Inferior parietal cortex (tissue), 1 donor: ENCODE measurements around the gene DMXL2.
"Not testable (repeated sequence)": the region's sequence is repeated elsewhere in the genome, so short reads cannot be mapped to it uniquely, and the experiment has no call there.

Experiments used
- DNase-seq: peaks from one replicate; pipeline ENCODE4 v3.0.0-alpha.2; 2016; ENCODE audit errors: extremely low spot score

DMXL2 gene

DNA sequence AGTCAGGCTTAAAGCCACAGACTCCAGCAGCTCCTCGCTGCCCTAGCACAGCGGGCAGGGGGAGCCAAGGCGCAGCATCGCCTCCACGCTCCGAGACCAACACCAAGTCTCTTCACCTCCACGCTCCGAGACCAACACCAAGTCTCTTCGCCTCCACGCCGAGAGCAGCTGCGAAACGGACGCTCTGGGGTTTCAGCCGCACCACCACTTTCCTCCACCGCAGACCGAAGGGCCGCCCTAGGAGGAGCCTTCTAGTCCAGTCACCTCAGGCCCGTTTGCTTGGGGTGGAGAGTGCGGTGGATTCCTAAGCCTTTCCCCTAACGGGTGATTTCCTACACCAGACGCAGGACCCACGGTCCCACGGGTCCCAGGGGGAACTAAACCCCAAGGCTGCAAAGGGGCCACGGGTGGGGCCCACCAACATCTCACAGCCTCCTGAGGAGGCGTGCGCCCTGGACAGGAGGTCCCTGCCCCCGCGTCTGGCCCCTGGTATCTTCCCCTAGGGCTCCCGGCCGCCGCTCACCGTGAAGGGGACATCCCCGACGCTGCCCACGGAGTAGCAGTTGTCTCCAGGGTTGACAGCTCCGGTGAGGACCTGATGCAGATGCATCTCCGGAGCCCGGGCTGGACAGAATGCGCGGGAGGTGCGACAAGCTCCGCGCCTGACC is 501 bp downstream of the DMXL2 start:
- DNase-seq = peak; percentile 59

GRCh38 chr15:51621155-51621765 is 1.3 kb downstream of the DMXL2 start:
- peak; percentile 15 for DNase-seq

DNA sequence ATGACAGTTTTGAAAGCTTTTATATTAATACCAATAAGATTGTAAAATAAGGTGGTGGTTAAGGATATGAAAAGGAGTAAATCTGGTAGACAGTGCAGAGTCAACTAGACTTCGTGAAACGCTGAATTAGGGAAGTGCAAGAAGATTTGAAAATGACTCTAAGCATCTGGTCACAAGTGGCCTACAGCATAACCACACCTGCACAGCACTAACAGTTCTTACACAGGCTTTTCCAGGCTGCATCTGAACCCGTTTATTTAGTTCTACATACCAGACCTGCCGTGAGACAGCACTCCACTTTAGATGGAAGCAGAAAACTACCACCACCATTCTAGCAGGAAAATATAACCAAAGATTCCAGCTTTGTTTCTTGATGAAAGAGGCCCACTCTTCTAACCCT is 1.9 kb downstream of the DMXL2 start:
- DNase-seq = peak; percentile 40

GRCh38 chr15:51620122-51620521 is 2.4 kb downstream of the DMXL2 start:
- no peak for DNase-seq

DNA sequence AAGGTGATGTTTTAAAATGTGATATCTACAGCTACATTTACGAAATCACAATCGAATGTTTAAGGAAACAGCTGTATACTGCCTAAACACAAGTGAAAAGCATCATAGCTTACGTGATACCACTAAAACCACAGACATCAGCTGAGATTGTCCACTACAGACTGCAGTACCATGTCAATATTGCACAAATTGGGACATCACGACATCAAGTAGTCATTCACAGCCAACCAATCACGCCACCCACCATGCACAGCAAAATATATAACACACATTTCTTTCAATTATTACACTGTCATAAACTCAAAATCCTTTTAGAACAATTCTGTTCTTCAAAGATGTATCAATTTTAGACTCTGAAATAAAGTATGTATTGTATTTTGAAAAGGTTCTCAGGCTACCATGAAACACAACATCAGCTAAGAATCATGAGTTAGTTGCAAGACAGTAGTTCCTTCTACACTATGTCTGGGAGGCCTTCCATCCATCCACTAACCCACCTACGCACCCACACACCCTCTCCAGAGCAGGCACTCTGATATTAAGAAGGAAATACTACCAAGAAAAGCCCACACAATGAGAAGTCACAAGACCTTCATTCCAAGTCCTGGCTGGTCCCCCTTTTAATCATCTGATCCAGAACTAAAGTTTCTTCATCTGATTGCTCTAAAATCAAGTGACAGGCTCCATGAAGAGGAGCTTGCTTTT is 3.1 kb downstream of the DMXL2 start:
- no peak for DNase-seq

GRCh38 chr15:51617886-51618285 is 4.7 kb downstream of the DMXL2 start:
- DNase-seq = no peak

- DNase-seq = no peak
These were observed 8.6 kb downstream of the DMXL2 start for GRCh38 chr15:51613951-51614350.

GRCh38 chr15:51612669-51613068 is 9.9 kb downstream of the DMXL2 start:
- DNase-seq = not testable (repeated sequence)

DNA sequence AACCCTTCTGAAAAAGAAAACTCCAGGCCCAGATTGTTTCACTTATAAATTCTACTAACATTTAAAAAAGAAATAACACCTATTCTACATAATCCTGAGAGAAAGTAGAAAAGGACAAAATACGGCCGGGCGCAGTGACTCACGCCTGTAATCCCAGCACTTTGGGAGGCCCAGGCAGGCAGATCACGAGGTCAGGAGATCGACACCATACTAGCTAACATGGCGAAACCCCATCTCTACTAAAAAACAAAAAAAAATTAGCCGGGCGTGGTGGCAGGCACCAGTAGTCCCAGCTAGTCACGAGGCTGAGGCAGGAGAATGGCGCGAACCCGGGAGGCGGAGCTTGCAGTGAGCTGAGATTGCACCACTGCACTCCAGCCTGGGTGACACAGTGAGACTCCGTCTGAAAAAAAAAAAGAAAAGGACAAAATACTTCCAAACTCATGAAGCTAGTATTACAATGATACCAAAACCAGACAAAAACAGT is 19.1 kb downstream of the DMXL2 start:
- not testable (repeated sequence) for DNase-seq

- DNase-seq = no peak
These were observed 19.6 kb downstream of the DMXL2 start for GRCh38 chr15:51603002-51603401.

- no peak for DNase-seq
These were observed 20.1 kb downstream of the DMXL2 start for GRCh38 chr15:51602484-51602883.

GRCh38 chr15:51601801-51602200 is 20.8 kb downstream of the DMXL2 start:
- DNase-seq = no peak

DNA sequence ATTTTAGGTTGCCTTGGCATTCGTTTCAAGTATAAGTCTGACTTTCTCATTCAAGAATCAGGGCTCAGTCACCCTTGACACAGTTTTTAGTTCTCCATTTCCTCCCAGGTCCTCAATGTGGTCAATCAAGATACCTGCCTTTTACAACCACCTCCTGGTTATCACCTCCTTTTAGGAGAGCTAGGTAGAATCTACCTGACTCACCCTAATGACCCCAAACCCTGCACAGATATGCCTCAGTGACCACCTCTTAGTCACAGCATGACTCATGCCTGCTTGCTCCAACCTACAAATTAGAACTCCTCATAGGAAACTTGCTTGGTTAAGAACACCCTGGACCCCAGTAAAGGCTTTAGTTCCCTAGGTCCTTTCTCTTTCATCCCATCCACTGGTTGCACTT is 22.5 kb downstream of the DMXL2 start:
- DNase-seq = no peak

GRCh38 chr15:51589881-51590568 is 32.5 kb downstream of the DMXL2 start:
- DNase-seq = no peak

- no peak for DNase-seq
These were observed 33.6 kb downstream of the DMXL2 start for GRCh38 chr15:51588966-51589365.

- DNase-seq = no peak
These were observed 36.6 kb downstream of the DMXL2 start for GRCh38 chr15:51585986-51586385.

DNA sequence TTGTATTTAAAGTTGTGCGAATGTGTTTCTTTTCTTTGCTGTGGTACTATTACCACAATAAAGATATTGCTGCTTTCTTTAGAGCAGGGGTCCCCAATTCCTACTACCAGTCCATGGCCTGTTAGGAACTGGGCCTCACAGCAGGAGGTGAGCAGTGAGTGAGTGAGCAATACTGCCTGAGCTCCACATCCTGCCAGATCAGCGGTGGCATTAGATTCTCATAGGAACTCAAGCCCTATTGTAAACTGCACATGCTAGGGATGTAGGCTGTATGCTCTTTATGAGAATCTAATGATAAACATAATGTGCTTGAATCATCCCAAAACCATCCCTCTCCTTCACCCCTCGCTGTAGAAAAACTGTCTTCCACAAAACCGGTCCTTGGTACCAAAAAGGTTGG is 41.6 kb downstream of the DMXL2 start:
- DNase-seq = no peak

GRCh38 chr15:51580385-51580784 is 42.2 kb downstream of the DMXL2 start:
- no peak for DNase-seq

DNA sequence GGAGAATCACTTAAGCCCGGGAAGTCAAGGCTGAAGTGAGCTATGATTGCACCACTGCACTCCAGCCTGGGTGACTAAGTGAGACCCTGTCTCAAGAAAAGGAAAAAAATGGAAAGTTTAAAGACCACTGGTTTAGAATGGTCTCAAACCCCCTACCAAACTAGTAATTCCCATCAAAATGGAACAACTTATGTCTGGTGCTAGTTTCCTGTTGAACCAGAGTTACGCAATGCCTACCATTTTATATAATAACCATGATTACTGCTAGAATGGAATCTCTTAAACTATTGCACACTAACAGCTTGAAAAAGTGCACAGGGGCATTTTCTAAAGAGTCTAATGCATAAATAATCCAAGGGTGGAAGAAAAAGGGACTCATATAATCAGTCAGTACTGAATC is 43.6 kb downstream of the DMXL2 start:
- no peak for DNase-seq

- DNase-seq = no peak
These were observed 44.8 kb downstream of the DMXL2 start for GRCh38 chr15:51577636-51578304.

DNA sequence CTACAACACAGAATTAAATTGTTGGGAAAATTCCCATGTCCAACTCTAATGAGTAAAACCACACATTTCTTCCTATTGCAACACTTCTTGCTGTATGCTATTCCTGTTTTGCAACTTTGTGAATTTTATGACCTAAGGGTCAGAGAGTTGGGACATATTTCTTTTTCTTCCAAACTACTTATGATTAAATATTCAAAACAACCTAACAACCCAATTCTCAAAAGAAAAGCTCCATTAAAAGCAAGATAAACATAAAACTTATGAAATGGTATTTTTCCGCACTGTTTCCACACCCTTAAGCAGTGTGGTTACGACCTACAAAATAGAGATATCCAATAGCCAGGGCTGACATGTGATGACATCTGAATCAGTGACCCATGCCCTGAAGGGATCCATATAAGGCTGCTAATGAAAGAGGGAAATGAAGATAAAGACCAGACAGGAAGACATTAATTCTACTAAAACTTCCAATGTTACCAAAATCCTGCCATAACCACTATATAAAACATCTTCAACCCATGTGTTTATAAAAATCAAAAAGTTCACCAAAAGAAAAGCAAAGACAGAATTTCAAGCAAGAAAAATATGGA is 45.6 kb downstream of the DMXL2 start:
- no peak for DNase-seq
